Fibroblast of lung (primary cell): ENCODE data around the gene MYBL2. TPM values are rescaled to one million over a fixed set of nuclear protein-coding genes. Genes with fewer than 3 reads are reported as not detected.
"Not testable (repeated sequence)": the region's sequence is repeated elsewhere in the genome, so short reads cannot be mapped to it uniquely, and the experiment has no call there.

ENCODE experiments used
- DNase-seq, 2 donors: peaks; one replicate each; pipeline versions ENCODE4 v3.0.0 to v3.0.0-alpha.2; 2010; ENCODE audit warnings: low read depth in 2 of 2
- H2AFZ ChIP-seq: 2 replicates; pipeline ENCODE4 v1.5.1; 2012; ENCODE audit warnings: low read length, control low read depth, inconsistent platforms
- H3K27ac ChIP-seq: 2 replicates; pipeline ENCODE4 v1.5.1; 2011; ENCODE audit warnings: low read length, control low read depth; ENCODE audit not compliant: insufficient read depth
- H3K27me3 ChIP-seq: 2 replicates; pipeline ENCODE4 v1.5.1; 2011; ENCODE audit warnings: mild to moderate bottlenecking, low read length; ENCODE audit not compliant: control insufficient read depth, insufficient read depth
- H3K36me3 ChIP-seq: 2 replicates; pipeline ENCODE4 v1.5.1; 2011; ENCODE audit warnings: low read length; ENCODE audit not compliant: control insufficient read depth, insufficient read depth
- H3K4me1 ChIP-seq: 2 replicates; pipeline ENCODE4 v1.5.1; 2011; ENCODE audit warnings: low read length; ENCODE audit not compliant: control insufficient read depth, insufficient read depth; ENCODE audit errors: extremely low read depth
- H3K4me2 ChIP-seq: 2 replicates; pipeline ENCODE4 v1.5.1; 2011; ENCODE audit warnings: low read length, control low read depth; ENCODE audit not compliant: insufficient read depth; ENCODE audit errors: extremely low read depth
- H3K4me3 ChIP-seq, 4 experiments: fragments of 200-600 bp in 1 of 4; sonication (generic) in 1 of 4; replicated peaks in 1 of 4; 2 replicates each; pipeline ENCODE4 v1.5.1; 2011 to 2016; ENCODE audit warnings: low read length in 4 of 4, low read depth in 3 of 4, mild to moderate bottlenecking in 3 of 4, control low read depth in 2 of 4, inconsistent platforms in 1 of 4, mixed read lengths in 1 of 4; ENCODE audit not compliant: insufficient read depth in 1 of 4; ENCODE audit errors: control extremely low read depth in 1 of 4
- H3K79me2 ChIP-seq: 2 replicates; pipeline ENCODE4 v1.5.1; 2012; ENCODE audit warnings: mild to moderate bottlenecking, low read length, inconsistent platforms; ENCODE audit not compliant: control insufficient read depth, insufficient read depth
- H3K9ac ChIP-seq: 2 replicates; pipeline ENCODE4 v1.5.1; 2011; ENCODE audit warnings: mild to moderate bottlenecking, low read length, control low read depth; ENCODE audit not compliant: insufficient read depth
- H3K9me3 ChIP-seq: 2 replicates; pipeline ENCODE4 v1.5.1; 2012; ENCODE audit warnings: low read depth, low read length; ENCODE audit not compliant: control insufficient read depth, insufficient read depth
- H4K20me1 ChIP-seq: 2 replicates; pipeline ENCODE4 v1.5.1; 2011; ENCODE audit warnings: low read length; ENCODE audit not compliant: control insufficient read depth, insufficient read depth; ENCODE audit errors: extremely low read depth
- EZH2 ChIP-seq: IDR thresholded peaks from 2 replicates; pipeline ENCODE4 v1.5.1; 2012; ENCODE audit warnings: low read length, control low read depth, mild to moderate bottlenecking; ENCODE audit errors: missing control alignments
- polyA plus RNA-seq, 2 donors: library from polyadenylated mRNA; depleted of rRNA in 1 of 2; stranded (reverse) in 1 of 2; unstranded in 1 of 2; fragments of >200 nt; gene quantifications; 2 replicates each; pipeline ENCODE4 v1.2.1, GENCODE V29; 2011 to 2012; ENCODE audit warnings: missing spikeins in 1 of 2
- total RNA-seq: library from RNA; depleted of rRNA; stranded (reverse); fragments of >200 nt; gene quantifications from 2 replicates; pipeline ENCODE4 v1.2.1, GENCODE V29; 2014
- TF ChIP-seq, protein P1 (sequence below), 2 donors: IDR thresholded peaks in 1 of 2; conservative IDR thresholded peaks in 1 of 2; 1 replicate in 1 of 2; 2 replicates in 1 of 2; pipeline ENCODE4 v1.5.1; 2011 to 2012; ENCODE audit warnings: low read length in 2 of 2, control low read depth in 1 of 2, inconsistent platforms in 1 of 2, low read depth in 1 of 2, mild to moderate bottlenecking in 1 of 2

MYBL2 gene
- total and polyA plus RNA-seq, 2 donors (not counting 1 experiment from before 2014, with no cell fraction given), result 1.2 to 2.7 TPM

DNA sequence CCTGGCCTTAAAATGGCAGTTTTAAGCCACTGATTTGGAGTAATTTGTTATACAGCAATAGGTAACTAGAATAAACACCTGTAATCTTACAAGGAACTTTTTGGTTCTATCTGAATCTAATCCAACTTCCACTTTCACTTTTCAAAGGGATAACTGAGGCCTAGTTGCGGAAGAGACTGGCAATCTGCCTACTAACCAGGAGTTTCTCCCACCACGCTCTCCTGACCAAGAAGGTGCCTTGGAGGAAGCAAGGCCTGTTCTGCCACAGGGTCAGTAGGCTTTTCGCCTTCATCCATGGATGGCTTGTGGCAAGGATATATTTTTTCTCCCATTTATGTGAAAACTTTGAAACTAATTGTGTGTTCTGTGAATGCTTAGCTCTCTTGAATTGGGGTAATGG, 12.9 kb upstream of the MYBL2 start:
- no peak overlapping the region for H3K9ac ChIP-seq
- H3K27me3 ChIP-seq, result no peaks in the 10 kb centered on the region
- H3K36me3 ChIP-seq, result no peaks in the 10 kb centered on the region
- H3K4me3 ChIP-seq, result no peak overlapping the region
- no peaks in the 10 kb centered on the region for H4K20me1 ChIP-seq
- TF ChIP-seq EZH2, result no peak
- TF ChIP-seq, protein P1, sequence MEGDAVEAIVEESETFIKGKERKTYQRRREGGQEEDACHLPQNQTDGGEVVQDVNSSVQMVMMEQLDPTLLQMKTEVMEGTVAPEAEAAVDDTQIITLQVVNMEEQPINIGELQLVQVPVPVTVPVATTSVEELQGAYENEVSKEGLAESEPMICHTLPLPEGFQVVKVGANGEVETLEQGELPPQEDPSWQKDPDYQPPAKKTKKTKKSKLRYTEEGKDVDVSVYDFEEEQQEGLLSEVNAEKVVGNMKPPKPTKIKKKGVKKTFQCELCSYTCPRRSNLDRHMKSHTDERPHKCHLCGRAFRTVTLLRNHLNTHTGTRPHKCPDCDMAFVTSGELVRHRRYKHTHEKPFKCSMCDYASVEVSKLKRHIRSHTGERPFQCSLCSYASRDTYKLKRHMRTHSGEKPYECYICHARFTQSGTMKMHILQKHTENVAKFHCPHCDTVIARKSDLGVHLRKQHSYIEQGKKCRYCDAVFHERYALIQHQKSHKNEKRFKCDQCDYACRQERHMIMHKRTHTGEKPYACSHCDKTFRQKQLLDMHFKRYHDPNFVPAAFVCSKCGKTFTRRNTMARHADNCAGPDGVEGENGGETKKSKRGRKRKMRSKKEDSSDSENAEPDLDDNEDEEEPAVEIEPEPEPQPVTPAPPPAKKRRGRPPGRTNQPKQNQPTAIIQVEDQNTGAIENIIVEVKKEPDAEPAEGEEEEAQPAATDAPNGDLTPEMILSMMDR (conservative IDR thresholded peaks at IDR 0.05 in 1 of 2, IDR thresholded peaks at IDR 0.05 in 1 of 2; ENCODE audit: low read depth in 1 of 2, low read length in 2 of 2), result no peak
- H3K4me2 ChIP-seq, result no peak overlapping the region
- H3K27ac ChIP-seq, result no peak overlapping the region
- H3K9me3 ChIP-seq, result no peaks in the 10 kb centered on the region
- H2AFZ ChIP-seq, result no peak overlapping the region
- DNase-seq, result no peak
- H3K4me1 ChIP-seq, result no peaks in the 10 kb centered on the region
- H3K79me2 ChIP-seq, result no peaks in the 10 kb centered on the region

DNA sequence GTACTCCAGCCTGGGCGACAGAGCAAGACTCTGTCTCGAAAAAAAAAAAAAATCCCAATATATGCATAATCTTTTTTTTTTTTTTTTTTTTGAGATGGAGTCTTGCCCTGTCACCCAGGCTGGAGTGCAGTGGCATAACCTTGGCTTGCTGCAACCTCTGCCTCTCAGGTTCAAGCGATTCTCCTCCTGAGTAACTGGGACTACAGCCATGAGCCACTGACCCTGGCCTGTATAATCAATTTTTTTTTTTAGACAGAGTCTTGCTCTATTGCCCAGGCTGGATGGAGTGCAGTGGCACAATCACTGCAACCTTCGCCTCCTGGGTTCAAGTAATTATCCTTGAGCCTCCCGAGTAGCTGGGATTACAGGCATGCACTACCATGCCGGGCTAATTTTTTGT, 11.7 kb upstream of the MYBL2 start:
- not testable (repeated sequence) for H2AFZ ChIP-seq, H3K9ac ChIP-seq, H3K27ac ChIP-seq, H3K4me2 ChIP-seq, H3K27me3 ChIP-seq, H3K36me3 ChIP-seq, H3K79me2 ChIP-seq, H3K4me1 ChIP-seq, H4K20me1 ChIP-seq, H3K4me3 ChIP-seq, DNase-seq, H3K9me3 ChIP-seq

DNA sequence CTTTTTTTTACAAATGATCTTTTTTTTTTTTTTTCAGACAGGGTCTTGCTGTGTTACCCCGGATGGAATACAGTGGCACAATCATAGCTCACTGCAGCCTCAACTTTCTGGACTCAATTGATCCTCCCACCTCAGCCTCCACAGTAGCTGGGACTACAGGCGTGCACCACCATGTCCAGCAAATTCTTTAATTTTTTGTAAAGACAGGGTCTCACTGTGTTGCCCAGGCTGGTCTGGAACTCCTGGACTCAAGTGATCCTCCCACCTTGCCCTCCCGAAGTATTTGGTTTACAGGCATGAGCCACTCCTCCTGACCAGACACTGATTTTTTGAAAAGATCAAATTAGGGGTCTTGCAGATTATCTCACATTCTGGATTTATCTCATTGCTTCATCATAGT, 11.0 kb upstream of the MYBL2 start:
- no peak overlapping the region for H3K4me3 ChIP-seq
- H3K27me3 ChIP-seq, result no peaks in the 10 kb centered on the region
- TF ChIP-seq, protein P1 (conservative IDR thresholded peaks at IDR 0.05 in 1 of 2, IDR thresholded peaks at IDR 0.05 in 1 of 2; ENCODE audit: low read depth in 1 of 2, low read length in 2 of 2), result no peak
- no peak for TF ChIP-seq EZH2
- no peak overlapping the region for H3K9ac ChIP-seq
- no peaks in the 10 kb centered on the region for H3K4me1 ChIP-seq
- no peaks in the 10 kb centered on the region for H3K36me3 ChIP-seq
- DNase-seq, result no peak
- no peak overlapping the region for H3K4me2 ChIP-seq
- no peaks in the 10 kb centered on the region for H3K9me3 ChIP-seq
- no peak overlapping the region for H2AFZ ChIP-seq
- H3K79me2 ChIP-seq, result no peaks in the 10 kb centered on the region
- H4K20me1 ChIP-seq, result no peaks in the 10 kb centered on the region
- H3K27ac ChIP-seq, result no peak overlapping the region
